Ramos (cell line): ENCODE results near the gene MAP2K2.
"Not testable (repeated sequence)": the region's sequence is repeated elsewhere in the genome, so short reads cannot be mapped to it uniquely, and the experiment has no call there.

Source experiments
- in situ Hi-C: fragments of 300-500 bp; cut with MboI; formaldehyde crosslinking; loops from one replicate; pipeline ENCODE4 v1.14.3; 2022; ENCODE audit warnings: low sequenced_read_pairs; ENCODE audit not compliant: unreplicated experiment

Gene MAP2K2

GRCh38 chr19:4134351-4134750 lies 10.4 kb upstream of the MAP2K2 start:
- in situ Hi-C loops = no loop called here

- in situ Hi-C loops = no loop called here
These were observed 7.0 kb upstream of the MAP2K2 start for GRCh38 chr19:4130744-4131438.

- in situ Hi-C loops = not testable (repeated sequence)
These were observed 5.1 kb upstream of the MAP2K2 start for GRCh38 chr19:4129050-4129449.

- in situ Hi-C loops = not testable (repeated sequence)
These were observed 3.4 kb upstream of the MAP2K2 start for GRCh38 chr19:4127322-4127721.

GRCh38 chr19:4124638-4125037 lies 716 bp upstream of the MAP2K2 start:
- in situ Hi-C loops = no loop called here

- in situ Hi-C loops = no loop called here
These were observed 1.4 kb downstream of the MAP2K2 start for GRCh38 chr19:4122480-4122879.

- in situ Hi-C loops = no loop called here
These were observed 2.1 kb downstream of the MAP2K2 start for GRCh38 chr19:4121815-4122214.

GRCh38 chr19:4121273-4121612 lies 2.7 kb downstream of the MAP2K2 start:
- in situ Hi-C loops = no loop called here

- in situ Hi-C loops = no loop called here
These were observed 3.2 kb downstream of the MAP2K2 start for GRCh38 chr19:4120559-4121272.

- in situ Hi-C loops = no loop called here
These were observed 4.2 kb downstream of the MAP2K2 start for GRCh38 chr19:4119763-4120162.

- in situ Hi-C loops = no loop called here
These were observed 8.0 kb downstream of the MAP2K2 start for GRCh38 chr19:4115818-4116385.

GRCh38 chr19:4115050-4115817 lies 8.7 kb downstream of the MAP2K2 start:
- in situ Hi-C loops = no loop called here

- in situ Hi-C loops = no loop called here
These were observed 9.7 kb downstream of the MAP2K2 start for GRCh38 chr19:4114181-4114580.

GRCh38 chr19:4113398-4114088 lies 10.4 kb downstream of the MAP2K2 start:
- in situ Hi-C loops = no loop called here

GRCh38 chr19:4112367-4112766 lies 11.6 kb downstream of the MAP2K2 start:
- in situ Hi-C loops = no loop called here

GRCh38 chr19:4109626-4109945 lies 14.3 kb downstream of the MAP2K2 start:
- in situ Hi-C loops = no loop called here

GRCh38 chr19:4108767-4109625 lies 14.9 kb downstream of the MAP2K2 start:
- in situ Hi-C loops = no loop called here

GRCh38 chr19:4103080-4103433 lies 20.9 kb downstream of the MAP2K2 start:
- in situ Hi-C loops = no loop called here

GRCh38 chr19:4102339-4103079 lies 21.4 kb downstream of the MAP2K2 start:
- in situ Hi-C loops = no loop called here
